GM23338 (cell line): ENCODE measurements around the gene SLC39A13. TPM values are rescaled to one million over a fixed set of nuclear protein-coding genes. Genes with fewer than 3 reads are reported as not detected.

ENCODE experiments used
- ATAC-seq: fragments of 200-7000 bp; cut with Tn5 transposase; 3 replicates; pipeline ENCODE4 v1.9.1; 2020
- DNase-seq: peaks from one replicate; pipeline ENCODE4 v3.0.0-alpha.2; 2015; ENCODE audit warnings: low spot score
- H2AFZ ChIP-seq: fragments of 200-600 bp; sonication (generic); 2 replicates; pipeline ENCODE4 v1.8.0; 2016; ENCODE audit warnings: antibody characterized with exemption, mild to moderate bottlenecking, moderate library complexity
- H3F3A ChIP-seq: fragments of 200-600 bp; sonication (generic); replicated peaks from 2 replicates; pipeline ENCODE4 v1.8.0; 2017; ENCODE audit warnings: antibody characterized with exemption, mixed run types, low read depth
- H3K27ac ChIP-seq: fragments of 200-600 bp; sonication (generic); 2 replicates; pipeline ENCODE4 v1.6.1; 2016; ENCODE audit warnings: low read depth
- H3K27me3 ChIP-seq: fragments of 200-600 bp; sonication (generic); 2 replicates; pipeline ENCODE4 v1.8.0; 2016; ENCODE audit warnings: mild to moderate bottlenecking, mixed run types, moderate library complexity; ENCODE audit not compliant: insufficient read depth
- H3K36me3 ChIP-seq: fragments of 200-600 bp; sonication (generic); 2 replicates; pipeline ENCODE4 v1.8.0; 2016; ENCODE audit warnings: mild to moderate bottlenecking; ENCODE audit not compliant: insufficient read depth
- H3K4me1 ChIP-seq: fragments of 200-600 bp; sonication (generic); 2 replicates; pipeline ENCODE4 v1.8.0; 2016; ENCODE audit warnings: mild to moderate bottlenecking, moderate library complexity; ENCODE audit not compliant: insufficient read depth
- H3K4me2 ChIP-seq: fragments of 200-600 bp; sonication (generic); 2 replicates; pipeline ENCODE4 v1.7.1; 2017; ENCODE audit warnings: mixed run types
- H3K4me3 ChIP-seq: fragments of 200-600 bp; sonication (generic); 2 replicates; pipeline ENCODE4 v1.6.1; 2016; ENCODE audit warnings: mixed run types
- H3K79me2 ChIP-seq: fragments of 200-600 bp; sonication (generic); replicated peaks from 2 replicates; pipeline ENCODE4 v1.8.0; 2017; ENCODE audit warnings: mild to moderate bottlenecking; ENCODE audit not compliant: insufficient read depth
- H3K9me2 ChIP-seq: fragments of 200-600 bp; sonication (generic); 2 replicates; pipeline ENCODE4 v1.8.0; 2017; ENCODE audit not compliant: insufficient read depth
- H4K20me1 ChIP-seq: fragments of 200-600 bp; sonication (generic); replicated peaks from 2 replicates; pipeline ENCODE4 v1.8.0; 2017; ENCODE audit warnings: mild to moderate bottlenecking; ENCODE audit not compliant: insufficient read depth
- H3K27ac Mint-ChIP-seq: 2 replicates; pipeline ENCODE4 v1.8.0; 2020; ENCODE audit warnings: inconsistent platforms, mild to moderate bottlenecking, moderate library complexity, mixed read lengths
- H3K27me3 Mint-ChIP-seq: 3 replicates; pipeline ENCODE4 v1.8.0; 2022; ENCODE audit warnings: low read depth, mild to moderate bottlenecking, moderate library complexity, mixed read lengths, inconsistent platforms; ENCODE audit not compliant: insufficient read depth, poor library complexity
- H3K36me3 Mint-ChIP-seq: 3 replicates; pipeline ENCODE4 v1.8.0; 2021; ENCODE audit warnings: low read depth, mild to moderate bottlenecking, inconsistent platforms, moderate library complexity, mixed read lengths
- H3K4me1 Mint-ChIP-seq: 3 replicates; pipeline ENCODE4 v1.8.0; 2020; ENCODE audit warnings: mild to moderate bottlenecking, inconsistent platforms, mixed read lengths
- H3K4me3 Mint-ChIP-seq: 3 replicates; pipeline ENCODE4 v1.8.0; 2021; ENCODE audit warnings: moderate library complexity, mild to moderate bottlenecking, inconsistent platforms, mixed read lengths
- H3K9me3 Mint-ChIP-seq: 3 replicates; pipeline ENCODE4 v1.8.0; 2020; ENCODE audit warnings: moderate library complexity, mild to moderate bottlenecking, inconsistent platforms, mixed read lengths
- ETS1 ChIP-seq: IDR thresholded peaks from 2 replicates; pipeline ENCODE4 v1.6.1; 2016; ENCODE audit warnings: antibody characterized with exemption
- EZH2 ChIP-seq: fragments of 200-600 bp; sonication (generic); IDR thresholded peaks from one replicate; pipeline ENCODE4 v1.8.0; 2017; ENCODE audit warnings: antibody characterized with exemption, mild to moderate bottlenecking, low read depth; ENCODE audit not compliant: unreplicated experiment
- EZH2phosphoT487 ChIP-seq: fragments of 200-600 bp; sonication (generic); IDR thresholded peaks from one replicate; pipeline ENCODE4 v1.8.1; 2018; ENCODE audit warnings: antibody characterized with exemption; ENCODE audit not compliant: unreplicated experiment
- JUNB ChIP-seq: IDR thresholded peaks from one replicate; pipeline ENCODE4 v1.6.1; 2016; ENCODE audit warnings: antibody characterized with exemption; ENCODE audit not compliant: unreplicated experiment
- NANOG ChIP-seq: IDR thresholded peaks from 2 replicates; pipeline ENCODE4 v1.6.1; 2016; ENCODE audit warnings: antibody characterized with exemption, borderline replicate concordance
- POLR2AphosphoS5 ChIP-seq: IDR thresholded peaks from 2 replicates; pipeline ENCODE4 v1.6.1; 2016; ENCODE audit warnings: antibody characterized with exemption, low read depth
- STAT1 ChIP-seq: IDR thresholded peaks from one replicate; pipeline ENCODE4 v1.6.1; 2016; ENCODE audit warnings: antibody characterized with exemption; ENCODE audit not compliant: unreplicated experiment
- ZNF114 ChIP-seq: fragments of 250-450 bp; sonication (Bioruptor Pico); IDR thresholded peaks from 2 replicates; pipeline ENCODE4 v1.5.0; 2020; ENCODE audit warnings: mild to moderate bottlenecking, moderate library complexity
- ZNF331 ChIP-seq: fragments of 250-450 bp; sonication (Bioruptor Pico); IDR thresholded peaks from 2 replicates; pipeline ENCODE4 v1.5.0; 2020; ENCODE audit warnings: low read depth, mild to moderate bottlenecking, moderate library complexity
- ZNF462 ChIP-seq: fragments of 250-450 bp; sonication (Bioruptor Pico); IDR thresholded peaks from 2 replicates; pipeline ENCODE4 v1.5.0; 2020; ENCODE audit warnings: mild to moderate bottlenecking, moderate library complexity
- polyA plus RNA-seq: library from polyadenylated mRNA; unstranded; fragments of >200 nt; fragmentation: Nextera tagmentation; extraction: Ambion mirVana; gene quantifications from 2 replicates; pipeline ENCODE4 v1.2.1, GENCODE V29; 2016
- total RNA-seq: library from RNA; depleted of rRNA; stranded (reverse); fragments of >200 nt; shearing (Covaris generic); gene quantifications from 2 replicates; pipeline ENCODE4 v1.2.3, GENCODE V29; 2014
- TF ChIP-seq, protein P1 (sequence below): IDR thresholded peaks from one replicate; pipeline ENCODE4 v1.6.1; 2018; ENCODE audit warnings: antibody characterized with exemption; ENCODE audit not compliant: unreplicated experiment
- TF ChIP-seq, protein P2 (sequence below), 2 experiments: fragments of 200-600 bp in 1 of 2; sonication (generic) in 1 of 2; conservative IDR thresholded peaks; 2 replicates each; pipeline versions ENCODE4 v1.5.1 to v1.6.1; 2016 to 2017; ENCODE audit warnings: antibody characterized with exemption in 2 of 2, low read depth in 2 of 2, mild to moderate bottlenecking in 2 of 2, moderate library complexity in 1 of 2

The SLC39A13 gene
- total and polyA plus RNA-seq, 2 experiments from 2014 or later: 15.8 to 32.7 TPM

DNA sequence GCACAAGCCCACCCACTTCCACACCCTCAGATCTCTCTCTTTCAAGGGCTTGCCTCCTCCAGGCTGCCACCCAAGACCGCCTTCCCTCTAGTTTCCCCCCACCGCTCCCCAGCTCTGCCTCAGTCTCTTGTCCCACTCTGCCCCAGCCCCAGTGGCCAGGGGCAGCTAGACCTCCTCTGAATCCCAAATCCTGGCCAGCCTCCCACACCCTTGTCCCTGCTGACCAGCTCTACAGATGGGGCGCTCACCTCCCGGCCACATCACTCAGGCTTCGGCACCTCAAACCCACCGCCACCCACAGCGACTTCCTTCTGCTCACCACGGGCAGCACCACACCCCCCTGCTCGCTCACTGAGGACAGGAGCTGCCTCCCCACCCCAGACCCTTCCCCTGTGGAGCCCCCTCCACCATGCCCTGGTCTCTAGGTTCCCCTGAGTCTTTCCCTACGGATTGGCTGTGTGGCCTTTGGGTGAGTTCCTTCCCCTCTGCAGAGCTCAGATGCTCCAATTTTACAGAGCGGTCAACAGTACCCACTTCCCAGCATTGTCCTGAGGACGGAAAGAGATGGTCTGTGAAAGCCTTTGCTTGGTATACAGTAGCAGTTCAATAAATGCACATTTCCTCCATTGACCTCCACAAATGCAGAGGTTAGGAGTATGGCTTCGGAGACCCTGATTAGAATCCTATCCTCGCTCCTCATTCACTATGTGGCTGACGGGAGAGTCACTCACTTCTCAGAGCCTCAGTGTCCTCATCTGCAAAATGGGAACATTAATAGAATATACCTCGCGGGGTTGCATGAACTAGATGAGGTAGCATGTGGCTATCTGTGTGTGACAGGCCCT, 18.6 kb upstream of the SLC39A13 start (continued):
- TF ChIP-seq ZNF462 (CRISPR knock-in tag) (no peak), ZNF331 (no peak)
- TF ChIP-seq, protein P1, sequence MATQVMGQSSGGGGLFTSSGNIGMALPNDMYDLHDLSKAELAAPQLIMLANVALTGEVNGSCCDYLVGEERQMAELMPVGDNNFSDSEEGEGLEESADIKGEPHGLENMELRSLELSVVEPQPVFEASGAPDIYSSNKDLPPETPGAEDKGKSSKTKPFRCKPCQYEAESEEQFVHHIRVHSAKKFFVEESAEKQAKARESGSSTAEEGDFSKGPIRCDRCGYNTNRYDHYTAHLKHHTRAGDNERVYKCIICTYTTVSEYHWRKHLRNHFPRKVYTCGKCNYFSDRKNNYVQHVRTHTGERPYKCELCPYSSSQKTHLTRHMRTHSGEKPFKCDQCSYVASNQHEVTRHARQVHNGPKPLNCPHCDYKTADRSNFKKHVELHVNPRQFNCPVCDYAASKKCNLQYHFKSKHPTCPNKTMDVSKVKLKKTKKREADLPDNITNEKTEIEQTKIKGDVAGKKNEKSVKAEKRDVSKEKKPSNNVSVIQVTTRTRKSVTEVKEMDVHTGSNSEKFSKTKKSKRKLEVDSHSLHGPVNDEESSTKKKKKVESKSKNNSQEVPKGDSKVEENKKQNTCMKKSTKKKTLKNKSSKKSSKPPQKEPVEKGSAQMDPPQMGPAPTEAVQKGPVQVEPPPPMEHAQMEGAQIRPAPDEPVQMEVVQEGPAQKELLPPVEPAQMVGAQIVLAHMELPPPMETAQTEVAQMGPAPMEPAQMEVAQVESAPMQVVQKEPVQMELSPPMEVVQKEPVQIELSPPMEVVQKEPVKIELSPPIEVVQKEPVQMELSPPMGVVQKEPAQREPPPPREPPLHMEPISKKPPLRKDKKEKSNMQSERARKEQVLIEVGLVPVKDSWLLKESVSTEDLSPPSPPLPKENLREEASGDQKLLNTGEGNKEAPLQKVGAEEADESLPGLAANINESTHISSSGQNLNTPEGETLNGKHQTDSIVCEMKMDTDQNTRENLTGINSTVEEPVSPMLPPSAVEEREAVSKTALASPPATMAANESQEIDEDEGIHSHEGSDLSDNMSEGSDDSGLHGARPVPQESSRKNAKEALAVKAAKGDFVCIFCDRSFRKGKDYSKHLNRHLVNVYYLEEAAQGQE: no peak

GRCh38 chr11:47390422-47390760, 18.0 kb upstream of the SLC39A13 start:
- TF ChIP-seq, protein P2, sequence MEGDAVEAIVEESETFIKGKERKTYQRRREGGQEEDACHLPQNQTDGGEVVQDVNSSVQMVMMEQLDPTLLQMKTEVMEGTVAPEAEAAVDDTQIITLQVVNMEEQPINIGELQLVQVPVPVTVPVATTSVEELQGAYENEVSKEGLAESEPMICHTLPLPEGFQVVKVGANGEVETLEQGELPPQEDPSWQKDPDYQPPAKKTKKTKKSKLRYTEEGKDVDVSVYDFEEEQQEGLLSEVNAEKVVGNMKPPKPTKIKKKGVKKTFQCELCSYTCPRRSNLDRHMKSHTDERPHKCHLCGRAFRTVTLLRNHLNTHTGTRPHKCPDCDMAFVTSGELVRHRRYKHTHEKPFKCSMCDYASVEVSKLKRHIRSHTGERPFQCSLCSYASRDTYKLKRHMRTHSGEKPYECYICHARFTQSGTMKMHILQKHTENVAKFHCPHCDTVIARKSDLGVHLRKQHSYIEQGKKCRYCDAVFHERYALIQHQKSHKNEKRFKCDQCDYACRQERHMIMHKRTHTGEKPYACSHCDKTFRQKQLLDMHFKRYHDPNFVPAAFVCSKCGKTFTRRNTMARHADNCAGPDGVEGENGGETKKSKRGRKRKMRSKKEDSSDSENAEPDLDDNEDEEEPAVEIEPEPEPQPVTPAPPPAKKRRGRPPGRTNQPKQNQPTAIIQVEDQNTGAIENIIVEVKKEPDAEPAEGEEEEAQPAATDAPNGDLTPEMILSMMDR (conservative IDR thresholded peaks at IDR 0.05; ENCODE audit: low read depth in 2 of 2): no peak
- TF ChIP-seq ETS1 (no peak), JUNB (no peak), ZNF114 (no peak), POLR2AphosphoS5 (no peak), NANOG (no peak), STAT1 (no peak), EZH2phosphoT487 (no peak), EZH2 (no peak), ZNF331 (no peak)
- H2AFZ ChIP-seq: no peak overlapping the region
- H3K4me1 Mint-ChIP-seq: peaks cover 2% of the 10 kb centered on the region; the same call in 2 of the 3 replicates
- H3K9me3 Mint-ChIP-seq: no peaks in the 10 kb centered on the region
- no peaks in the 10 kb centered on the region for H4K20me1 ChIP-seq
- no peaks in the 10 kb centered on the region for H3K9me2 ChIP-seq
- H3K79me2 ChIP-seq: no peaks in the 10 kb centered on the region
- no peaks in the 10 kb centered on the region for H3K27me3 ChIP-seq
- H3K4me2 ChIP-seq: no peak overlapping the region
- no peak for ATAC-seq
- H3K4me3 Mint-ChIP-seq: no peak overlapping the region
- DNase-seq: no peak
- no peaks in the 10 kb centered on the region for H3K36me3 Mint-ChIP-seq
- no peak overlapping the region for H3K27ac ChIP-seq
- no peak overlapping the region for H3K27ac Mint-ChIP-seq
- H3F3A ChIP-seq: no peaks in the 10 kb centered on the region
- peaks cover 3% of the 10 kb centered on the region for H3K27me3 Mint-ChIP-seq
- no peak overlapping the region for H3K4me3 ChIP-seq
- no peaks in the 10 kb centered on the region for H3K36me3 ChIP-seq
- no peaks in the 10 kb centered on the region for H3K4me1 ChIP-seq
